HG03139 (cell line): ENCODE data around the gene MAP6D1.

Experiments used
- ATAC-seq: cut with Tn5 transposase; IDR thresholded peaks from one replicate; pipeline ENCODE4 v1.9.1; 2021; ENCODE audit not compliant: unreplicated experiment

MAP6D1 gene

GRCh38 chr3:183824761-183825455 is 469 bp downstream of the MAP6D1 start:
- ATAC-seq = peak; percentile 25

DNA sequence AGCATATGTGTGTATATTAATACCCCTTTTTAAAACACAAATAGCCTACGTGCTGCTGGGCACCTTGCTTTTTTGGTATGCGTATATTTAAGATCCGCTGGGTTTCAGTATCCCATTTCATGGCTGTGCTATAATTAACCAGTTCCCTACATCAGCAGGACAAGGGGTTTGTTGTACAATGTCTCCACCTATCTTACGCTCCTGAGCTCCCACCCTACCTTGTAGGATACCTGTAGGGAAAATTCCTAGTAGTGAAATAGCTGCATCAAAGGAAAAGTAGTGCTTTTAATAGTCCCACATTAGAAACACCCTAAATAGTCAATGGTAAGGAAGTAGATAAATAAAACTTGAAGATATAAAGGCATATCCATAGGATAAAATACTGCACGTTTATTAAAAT is 1.4 kb downstream of the MAP6D1 start:
- ATAC-seq = no peak

DNA sequence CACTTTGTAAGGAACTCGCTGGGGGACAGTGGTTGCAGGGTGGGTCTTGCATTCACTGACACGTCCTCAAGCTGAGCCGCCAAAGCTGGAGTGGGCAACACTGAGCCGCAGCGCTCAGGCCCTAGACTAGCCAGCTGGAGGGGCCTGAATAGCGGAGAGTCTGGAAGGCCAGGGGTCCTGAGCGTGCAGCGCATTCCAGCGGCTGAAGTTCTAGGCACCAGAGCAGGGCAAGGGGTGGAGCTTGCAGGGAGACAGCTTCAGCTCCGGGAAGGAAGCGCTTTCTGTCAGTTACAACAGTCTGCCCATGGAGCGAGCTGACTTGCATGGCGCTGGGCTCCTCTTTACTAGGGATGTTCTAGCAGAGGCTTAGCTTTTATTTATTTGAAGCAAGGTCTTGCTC is 2.7 kb downstream of the MAP6D1 start:
- ATAC-seq = no peak

DNA sequence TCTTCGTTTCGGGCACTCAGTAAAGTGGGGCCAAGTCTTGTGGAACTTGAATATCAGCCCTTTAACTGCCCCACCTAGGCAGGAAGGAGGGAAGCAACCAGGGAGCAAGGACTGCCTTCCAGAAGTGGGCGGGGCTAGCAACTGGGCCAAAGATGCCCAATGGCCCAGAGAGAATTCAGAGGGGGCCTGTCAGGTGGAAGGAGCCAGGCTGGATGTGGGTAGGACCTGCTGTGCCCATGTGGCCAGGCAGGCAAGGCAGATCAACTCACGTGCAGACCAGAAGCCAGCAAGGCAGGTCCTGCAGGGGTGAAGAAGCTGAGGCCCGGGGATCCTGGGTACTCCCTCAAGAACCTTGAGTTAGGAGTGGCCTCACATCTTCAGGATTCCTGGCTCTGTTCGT is 5.5 kb downstream of the MAP6D1 start:
- no peak for ATAC-seq

- ATAC-seq = no peak
Measured at GRCh38 chr3:183818706-183819624, 6.4 kb downstream of the MAP6D1 start.

DNA sequence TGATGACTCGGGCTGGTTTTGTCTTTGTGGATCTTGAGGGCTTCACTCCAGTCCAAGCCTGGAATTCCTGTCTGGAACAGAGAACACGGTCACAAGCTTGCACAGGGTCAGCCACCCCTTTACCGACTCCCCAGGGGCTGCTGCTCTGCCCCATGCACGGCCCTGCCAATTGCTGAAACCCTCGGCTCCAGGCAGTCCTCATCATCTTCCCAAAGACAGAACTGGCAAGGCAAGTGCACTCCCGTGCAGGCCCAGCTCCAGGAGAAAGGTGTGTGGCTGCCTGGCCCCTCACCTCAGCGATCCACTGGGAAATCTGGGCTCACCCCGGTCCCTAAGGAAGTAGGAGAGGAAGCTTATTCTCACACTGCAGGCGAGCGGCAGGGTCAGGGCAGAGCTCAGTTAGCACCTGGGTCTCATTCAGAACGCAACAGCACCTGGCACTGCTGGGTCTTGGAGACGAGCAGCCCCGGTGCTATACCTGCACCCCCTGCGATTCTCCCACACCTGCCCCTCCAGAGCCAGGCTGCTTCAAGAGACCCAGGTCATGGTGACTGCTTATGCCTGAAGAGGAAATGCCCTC is 7.2 kb downstream of the MAP6D1 start:
- ATAC-seq = no peak

DNA sequence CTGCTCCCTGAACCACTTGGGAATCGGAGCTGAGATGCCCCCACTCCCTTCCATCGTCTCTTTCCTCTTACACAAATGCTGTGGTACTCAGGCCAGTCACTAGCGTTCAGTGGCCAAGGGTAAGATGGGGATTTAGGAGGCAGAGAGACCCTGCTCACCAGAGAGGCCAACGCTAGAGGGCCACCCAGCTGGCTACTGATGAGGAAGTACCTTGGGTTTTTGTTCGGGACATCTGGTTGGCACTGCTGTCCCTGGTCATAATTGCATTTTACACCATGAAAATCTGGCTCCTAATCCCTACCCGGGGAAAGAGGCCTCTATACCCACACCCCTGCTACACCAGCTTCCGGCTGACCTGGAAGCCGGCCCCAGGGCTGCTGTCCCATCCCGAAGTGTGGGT is 7.7 kb downstream of the MAP6D1 start:
- ATAC-seq = no peak

GRCh38 chr3:183816681-183817510 is 8.5 kb downstream of the MAP6D1 start:
- ATAC-seq = no peak

- no peak for ATAC-seq
Measured at GRCh38 chr3:183815951-183816475, 9.4 kb downstream of the MAP6D1 start.

DNA sequence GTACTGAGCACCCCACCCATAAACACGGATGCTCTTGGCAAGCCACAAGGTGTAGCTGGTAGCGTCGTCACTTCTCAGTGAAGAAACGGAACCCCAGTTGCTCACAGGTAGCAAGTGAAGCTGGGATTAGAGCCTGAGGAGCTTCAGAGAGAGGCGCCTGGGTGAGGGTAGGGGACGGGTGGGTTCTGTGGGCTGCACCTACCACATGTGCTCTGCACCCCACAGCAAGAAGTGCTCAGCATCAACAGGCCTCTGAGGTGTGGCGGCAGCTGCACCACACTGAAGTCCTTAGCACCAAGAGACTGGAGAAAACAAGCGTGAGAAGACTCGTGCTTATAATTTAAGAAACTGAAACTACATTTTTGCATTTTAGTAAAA is 9.8 kb downstream of the MAP6D1 start:
- ATAC-seq = no peak

DNA sequence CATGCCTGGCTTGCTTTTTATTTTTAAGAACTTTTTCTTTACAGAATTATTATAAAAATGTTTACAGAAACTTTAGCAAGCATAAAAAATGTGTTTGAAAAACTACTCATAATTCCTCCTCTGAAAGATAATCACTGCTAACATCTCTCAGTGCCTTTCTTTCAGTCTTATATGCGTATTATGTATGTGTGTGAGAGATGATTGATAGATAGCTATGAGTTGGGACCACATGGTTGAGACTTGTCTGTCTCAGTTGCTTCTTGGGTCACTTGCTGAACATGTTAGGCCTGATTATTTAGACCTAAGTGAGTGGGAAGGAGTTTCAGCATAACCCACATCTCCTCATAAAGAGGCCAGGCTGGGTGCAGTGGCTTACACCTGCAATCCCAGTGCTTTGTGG is 11.1 kb downstream of the MAP6D1 start:
- ATAC-seq = no peak

GRCh38 chr3:183812761-183813445 is 12.5 kb downstream of the MAP6D1 start:
- ATAC-seq = no peak

GRCh38 chr3:183811638-183812037 is 13.7 kb downstream of the MAP6D1 start:
- ATAC-seq = no peak

DNA sequence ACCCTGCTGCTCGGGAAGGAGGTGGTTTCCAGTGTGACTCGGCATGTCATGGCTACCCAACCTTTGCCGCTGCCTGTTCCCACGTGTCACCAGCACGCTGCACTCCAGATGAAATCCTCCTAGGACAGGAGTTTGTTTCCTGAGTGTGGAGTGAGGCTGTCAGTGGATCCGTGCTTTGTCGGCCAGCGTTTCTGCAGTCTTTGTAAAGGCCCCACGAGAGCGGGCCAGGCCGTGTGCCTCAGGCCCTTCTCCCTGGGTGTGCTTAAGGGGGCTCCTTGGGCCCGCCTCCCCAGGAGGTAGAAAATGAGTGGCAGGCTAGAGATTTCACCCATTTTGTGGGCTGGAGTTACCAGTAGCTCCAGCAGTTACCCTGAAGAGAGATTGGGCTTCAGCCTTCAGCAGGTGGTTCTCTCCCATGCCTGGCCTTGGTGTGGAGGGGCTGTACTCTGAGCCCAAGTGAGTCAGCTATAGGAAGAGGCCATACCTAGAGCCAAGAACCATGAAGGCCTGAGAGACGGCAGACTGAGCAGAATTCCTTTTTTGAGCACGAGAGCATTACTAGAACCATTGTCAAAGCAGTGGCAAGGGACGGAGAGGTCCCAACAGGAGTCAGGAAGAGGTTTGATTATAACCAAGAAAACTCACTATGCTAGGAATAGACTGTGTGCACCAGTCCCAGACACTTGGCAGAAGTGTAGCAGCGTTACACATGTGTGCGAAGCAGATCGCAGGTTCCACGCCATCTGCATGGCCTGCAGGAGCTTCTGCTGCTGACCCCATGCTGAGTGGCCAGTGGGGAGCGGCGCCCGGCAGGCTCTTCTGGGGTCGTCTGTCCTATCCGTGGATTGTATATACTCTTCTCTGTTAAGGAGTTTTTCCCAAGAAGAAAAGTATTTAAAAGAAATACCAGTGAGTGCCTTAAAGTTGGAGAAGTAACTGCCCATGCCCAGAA is 14.5 kb downstream of the MAP6D1 start:
- ATAC-seq = no peak

GRCh38 chr3:183809270-183809669 is 16.1 kb downstream of the MAP6D1 start:
- ATAC-seq = no peak

GRCh38 chr3:183808355-183808754 is 17.0 kb downstream of the MAP6D1 start:
- no peak for ATAC-seq

GRCh38 chr3:183807881-183808280 is 17.5 kb downstream of the MAP6D1 start:
- ATAC-seq = no peak

DNA sequence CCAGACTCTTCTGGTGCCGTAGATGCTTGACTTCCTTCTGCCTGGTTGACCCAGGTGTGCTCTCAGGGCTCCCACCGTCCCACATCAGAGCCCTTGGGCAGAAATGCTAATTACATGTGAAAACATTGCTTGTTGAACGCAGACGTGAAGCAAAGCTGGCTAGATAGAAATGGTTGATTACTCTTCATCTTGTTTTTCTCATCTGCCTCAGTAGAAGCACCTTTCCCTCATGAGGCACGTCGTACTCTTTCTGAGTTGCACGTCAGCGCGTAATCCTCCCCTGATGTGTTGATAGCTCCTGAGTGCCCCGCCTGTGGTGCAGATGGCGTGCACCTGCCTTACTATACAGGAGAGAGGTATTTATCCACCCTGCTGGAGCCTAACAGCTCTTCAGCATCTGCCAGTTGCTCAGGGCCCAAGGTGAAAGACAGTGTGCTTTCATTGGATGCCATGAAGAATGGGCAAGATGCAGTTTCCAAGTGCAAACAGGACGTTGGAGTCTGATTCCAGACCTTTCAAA is 18.1 kb downstream of the MAP6D1 start:
- ATAC-seq = no peak

- no peak for ATAC-seq
Measured at GRCh38 chr3:183802989-183803388, 22.4 kb downstream of the MAP6D1 start.
